DMS79 (cell line): Measurements from ENCODE around the gene FZD8.

Experiments
- DNase-seq: peaks from one replicate; lab custom pipeline; 2025; lab: John Stamatoyannopoulos, UW

FZD8 gene

DNA sequence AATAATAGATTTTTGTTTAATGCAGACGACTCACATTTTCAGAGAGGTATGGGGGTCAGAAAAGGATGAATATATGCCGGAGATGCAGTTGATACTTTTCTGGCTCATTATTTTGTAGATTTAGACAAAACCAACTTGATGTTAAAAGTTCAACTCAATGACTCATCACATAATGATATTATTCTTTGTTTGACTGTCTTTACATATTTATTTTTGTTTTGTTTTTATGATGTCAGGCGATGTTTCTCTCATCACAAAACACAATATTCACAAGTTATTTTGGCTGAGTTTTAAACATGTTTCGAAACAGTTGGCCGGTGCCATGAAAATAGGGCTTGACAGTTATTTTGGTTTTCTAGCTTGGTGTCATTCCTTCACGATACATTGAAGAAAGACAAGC, 35.7 kb downstream of the FZD8 start:
- no peak for DNase-seq

DNA sequence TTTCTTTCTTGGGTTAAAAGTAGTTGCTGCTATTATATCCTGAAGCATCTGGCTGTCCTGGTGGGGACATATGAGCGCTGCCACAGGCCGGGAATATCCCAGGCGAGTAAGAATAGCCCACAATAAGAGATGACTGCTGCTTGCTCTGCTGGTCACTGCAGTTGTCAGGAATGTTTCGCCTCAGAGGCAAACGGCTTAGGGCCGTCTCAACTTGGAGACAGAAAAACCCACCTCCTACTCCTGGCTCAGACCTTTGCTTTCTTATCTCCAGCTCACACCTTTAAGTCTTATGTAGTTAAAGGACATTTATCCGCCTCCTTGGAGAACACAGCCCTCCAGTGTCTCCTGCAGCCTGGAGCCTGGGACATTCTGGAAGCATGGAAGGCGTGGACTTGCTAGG, 36.9 kb downstream of the FZD8 start, which contains the start of gene GJD4:
GJD4 (plus strand) TSS at position 151 of the 400 bp plus-strand sequence; CDS start at position 378, 227 bp downstream.
- no peak for DNase-seq

DNA sequence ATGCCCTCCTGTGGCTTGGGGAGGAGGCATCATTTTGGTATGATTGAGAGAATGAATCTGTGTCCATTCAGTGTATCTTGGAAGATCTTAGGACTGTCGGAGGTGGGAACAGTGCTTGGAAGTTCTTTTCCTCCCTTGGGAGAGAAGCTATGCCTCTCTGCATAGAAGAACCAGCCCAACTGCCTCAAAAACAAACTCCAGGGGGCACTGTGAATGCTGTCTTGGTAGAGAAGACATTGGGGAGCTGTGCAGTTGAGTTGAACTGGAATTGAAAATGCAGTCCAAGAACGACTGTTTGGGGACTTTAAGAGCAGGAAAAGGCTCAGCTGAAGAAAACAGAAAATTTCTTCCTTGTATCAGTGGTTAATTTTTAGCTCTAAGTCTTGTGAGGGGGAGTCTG, 41.9 kb downstream of the FZD8 start:
- DNase-seq: no peak

DNA sequence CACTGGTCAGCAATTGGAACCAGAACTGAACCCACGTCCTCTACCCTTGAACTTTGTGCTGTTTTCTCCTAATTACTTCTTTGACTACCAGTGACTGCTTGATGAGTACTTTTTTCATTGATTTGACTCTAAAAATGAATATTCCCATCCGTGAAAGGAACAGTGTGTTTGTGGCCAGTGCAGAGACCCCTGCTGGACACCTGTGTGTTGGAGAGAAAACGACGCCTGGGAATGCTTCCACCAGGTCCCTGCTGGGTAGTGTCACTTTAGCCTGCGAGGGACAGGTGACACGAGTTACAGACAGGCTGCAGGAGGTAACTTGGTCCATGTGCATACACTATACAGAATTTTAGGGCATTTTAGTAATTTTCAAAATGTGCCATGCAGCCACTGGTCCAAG, 43.7 kb downstream of the FZD8 start:
- no peak for DNase-seq

DNA sequence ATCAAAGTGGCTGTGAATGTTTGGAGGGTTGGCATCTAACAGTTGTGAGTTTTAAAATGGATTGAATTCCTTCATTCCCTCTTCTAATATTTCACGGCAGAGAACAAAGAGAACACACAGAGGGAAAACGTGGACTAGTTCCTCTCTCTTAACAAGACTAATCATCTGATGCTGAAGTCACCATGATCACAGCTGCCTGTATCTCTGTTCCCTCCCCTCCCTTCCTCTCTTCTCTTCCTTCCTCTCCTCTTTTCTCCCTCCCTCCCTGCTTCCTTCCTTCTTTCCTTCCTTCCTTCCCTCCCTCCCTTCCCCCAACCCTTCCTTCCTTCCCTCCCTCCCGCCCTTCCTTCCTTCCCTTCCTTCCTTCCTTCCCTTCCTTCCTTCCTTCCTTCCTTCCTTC, 47.0 kb downstream of the FZD8 start:
- no peak for DNase-seq

DNA sequence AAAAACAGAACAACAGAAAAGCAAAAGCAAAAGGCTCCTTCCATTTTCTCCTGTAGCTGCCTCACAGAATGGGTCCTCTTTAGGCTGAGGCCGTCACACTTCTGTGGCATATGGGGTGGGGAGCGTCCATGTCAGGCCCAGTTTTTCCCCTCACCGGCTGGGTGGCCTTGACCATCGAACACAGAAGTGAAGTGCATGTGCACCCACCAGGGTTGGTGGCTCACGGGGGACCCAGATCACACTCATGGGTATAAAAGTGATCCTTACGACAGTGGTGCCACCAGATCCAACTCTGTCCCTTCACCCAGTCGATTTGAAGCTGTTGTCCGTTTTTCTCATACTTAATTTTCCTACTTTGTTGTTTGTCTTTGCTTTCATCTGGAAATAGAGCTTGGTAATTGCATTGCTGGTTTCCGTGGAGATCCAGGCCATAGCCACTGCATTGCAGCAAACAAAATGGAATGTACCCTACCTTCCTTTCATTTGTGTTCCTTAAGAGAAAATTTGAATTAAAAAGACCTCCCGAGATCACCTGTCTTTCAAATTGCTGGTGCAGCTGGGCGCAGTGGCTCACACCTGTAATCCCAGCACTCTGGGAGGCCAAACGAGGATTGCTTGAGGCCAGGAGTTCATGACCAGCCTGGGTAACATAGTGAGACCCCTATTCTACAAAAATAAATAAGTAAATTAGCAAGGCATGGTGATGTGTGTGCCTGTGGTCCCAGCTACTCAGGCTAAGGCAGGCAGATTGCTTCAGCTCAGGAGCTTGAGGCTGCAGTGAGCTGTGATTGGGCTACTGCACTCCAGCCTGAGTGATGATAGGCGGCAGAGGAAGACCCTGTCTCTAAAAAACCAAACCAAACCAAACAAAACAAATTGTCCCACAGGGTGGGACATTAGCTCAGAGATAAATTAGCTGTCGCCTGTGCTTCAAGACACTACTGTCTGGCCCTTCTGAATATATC, 47.7 kb downstream of the FZD8 start:
- DNase-seq: no peak

DNA sequence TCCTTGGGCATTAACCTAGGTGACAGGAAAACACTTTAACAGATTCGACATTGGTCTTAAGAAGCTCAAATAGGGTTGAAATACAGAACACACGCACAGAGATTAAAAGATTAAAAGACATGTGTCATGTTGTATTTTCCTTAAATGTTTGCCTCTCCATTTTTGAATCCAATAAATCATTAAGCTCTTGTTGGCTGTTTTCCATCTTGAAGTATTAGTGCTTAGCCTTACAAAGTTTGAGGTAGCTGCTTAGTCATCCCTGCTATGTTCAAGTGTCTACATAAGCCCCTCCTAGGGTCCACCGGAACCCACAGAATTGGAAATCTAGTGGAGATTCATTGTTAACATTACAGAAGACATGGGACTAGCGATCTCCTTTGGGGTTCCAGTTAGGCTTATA, 49.7 kb downstream of the FZD8 start:
- no peak for DNase-seq

DNA sequence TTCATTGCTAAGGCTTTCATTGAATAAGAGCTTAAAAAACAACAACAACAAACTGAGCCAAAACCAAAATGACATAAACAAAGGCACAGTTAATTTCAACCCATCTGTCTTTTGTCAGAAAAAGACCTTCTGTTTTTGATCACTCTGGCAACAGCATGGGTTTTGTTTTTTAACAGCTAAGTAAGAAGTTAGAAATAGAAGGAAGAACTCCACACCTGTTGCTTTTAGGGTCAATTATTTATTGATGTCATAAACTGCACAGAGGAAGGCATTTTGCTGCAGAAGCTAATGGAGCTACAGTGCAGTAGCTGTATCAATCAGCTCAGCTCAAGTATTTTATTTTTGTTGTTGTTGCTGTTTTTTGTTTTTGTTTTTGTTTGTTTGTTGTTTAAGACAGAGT, 53.3 kb downstream of the FZD8 start:
- no peak for DNase-seq
